HepG2 (cell line): ENCODE measurements around the gene LIPT2. TPM values are rescaled to one million over a fixed set of nuclear protein-coding genes. Genes with fewer than 3 reads are reported as not detected.
A peak's percentile ranks its signal among the peaks of the same experiment; 100 is the strongest.

ENCODE experiments used
- IKZF4 ChIP-seq: sonication (generic); formaldehyde crosslinking; IDR thresholded peaks from 2 replicates; pipeline ENCODE4 v1.5.1; 2020; ENCODE audit warnings: borderline replicate concordance, mild to moderate bottlenecking, low read depth, missing genetic modification reagents; ENCODE audit errors: not compliant biosample characterization
- KMT2A ChIP-seq: sonication (generic); formaldehyde crosslinking; IDR thresholded peaks from 2 replicates; pipeline ENCODE4 v1.4.0; 2020; ENCODE audit warnings: missing genetic modification reagents
- PITX1 ChIP-seq: sonication (generic); formaldehyde crosslinking; IDR thresholded peaks from 2 replicates; pipeline ENCODE4 v1.5.1; 2020; ENCODE audit warnings: mild to moderate bottlenecking, missing genetic modification reagents
- RARA ChIP-seq: IDR thresholded peaks from 2 replicates; pipeline ENCODE4 v1.6.1; 2016; ENCODE audit warnings: missing genetic modification reagents, missing compliant biosample characterization
- SETDB1 ChIP-seq: sonication (generic); formaldehyde crosslinking; IDR thresholded peaks from 2 replicates; pipeline ENCODE4 v1.5.1; 2020; ENCODE audit warnings: missing genetic modification reagents, mild to moderate bottlenecking, borderline replicate concordance
- U2AF2 ChIP-seq: fragments of 200-400 bp; formaldehyde crosslinking; IDR thresholded peaks from 2 replicates; pipeline ENCODE4 v1.6.1; 2017; ENCODE audit warnings: low read depth, mild to moderate bottlenecking, low read length
- ZFP36L1 ChIP-seq: sonication (generic); formaldehyde crosslinking; IDR thresholded peaks from 2 replicates; pipeline ENCODE4 v1.8.0; 2022; ENCODE audit warnings: mild to moderate bottlenecking, missing genetic modification reagents, moderate library complexity
- ZNF292 ChIP-seq: sonication (generic); formaldehyde crosslinking; IDR thresholded peaks from 2 replicates; pipeline ENCODE4 v1.8.1; 2022; ENCODE audit warnings: mild to moderate bottlenecking, low read depth, missing genetic modification reagents, borderline replicate concordance
- ZNF446 ChIP-seq: sonication (generic); formaldehyde crosslinking; IDR thresholded peaks from 2 replicates; pipeline ENCODE4 v1.5.0; 2020; ENCODE audit warnings: mild to moderate bottlenecking, missing genetic modification reagents
- polyA plus RNA-seq, 8 experiments: library from polyadenylated mRNA; depleted of rRNA in 3 of 8; stranded (reverse) in 7 of 8; unstranded in 1 of 8; fragments of >200 nt; fragmentation: Illumina TruSeq in 4 of 8; extraction: Trizol in 4 of 8; gene quantifications; 2 replicates each; pipeline versions ENCODE4 v1.2.1 to v1.2.3, GENCODE V29; 2011 to 2016; ENCODE audit warnings: low read depth in 4 of 8, missing spikeins in 1 of 8, mixed read lengths in 1 of 8; ENCODE audit not compliant: insufficient read depth in 1 of 8
- total RNA-seq, 5 experiments: library from RNA; depleted of rRNA; stranded (reverse); fragments of >200 nt; fragmentation: Illumina TruSeq; extraction: Trizol; gene quantifications; 2 replicates each; pipeline ENCODE4 v1.2.3, GENCODE V29; 2016; ENCODE audit warnings: low read depth in 1 of 5
- TF ChIP-seq, protein P1 (sequence below): sonication (generic); formaldehyde crosslinking; IDR thresholded peaks from 2 replicates; pipeline ENCODE4 v1.9.0; 2021; ENCODE audit warnings: mild to moderate bottlenecking, missing genetic modification reagents
- TF ChIP-seq, protein P2 (sequence below): sonication (generic); formaldehyde crosslinking; IDR thresholded peaks from 2 replicates; pipeline ENCODE4 v1.5.1; 2020; ENCODE audit warnings: missing genetic modification reagents, mild to moderate bottlenecking, borderline replicate concordance
- TF ChIP-seq, protein P3 (sequence below): sonication (generic); formaldehyde crosslinking; conservative IDR thresholded peaks from 2 replicates; pipeline ENCODE4 v1.4.0; 2020; ENCODE audit warnings: missing genetic modification reagents
- TF ChIP-seq, protein P4 (sequence below): IDR thresholded peaks from 2 replicates; pipeline ENCODE4 v1.4.0; 2020; ENCODE audit warnings: mild to moderate bottlenecking, missing genetic modification reagents

LIPT2 gene
- total and polyA plus RNA-seq, 2 of the 13 experiments (the other 11 are each of a cell fraction or from before 2014, with no cell fraction given), result 3.0 to 5.6 TPM

DNA sequence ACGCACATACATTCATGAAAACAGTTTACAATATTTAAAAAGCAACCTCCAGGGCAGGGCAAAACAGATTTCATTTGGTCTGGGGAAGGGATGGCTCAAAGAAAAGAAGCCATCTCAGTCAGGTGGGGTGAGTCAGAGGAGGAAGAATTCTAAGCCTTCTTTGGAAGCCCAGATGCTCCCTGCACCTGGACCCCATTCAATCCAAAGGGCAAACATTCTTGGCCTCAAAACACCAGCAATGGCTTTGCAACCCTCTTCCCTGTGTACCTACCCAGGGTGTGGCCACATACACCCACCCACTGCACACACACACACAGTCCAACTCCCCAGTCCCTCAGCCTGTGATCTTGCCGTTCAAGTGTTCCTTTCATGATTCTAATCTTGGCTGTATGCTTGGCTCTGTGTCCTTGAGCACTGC lies 28.2 kb downstream of the LIPT2 start (continued):
- TF ChIP-seq, protein P1, sequence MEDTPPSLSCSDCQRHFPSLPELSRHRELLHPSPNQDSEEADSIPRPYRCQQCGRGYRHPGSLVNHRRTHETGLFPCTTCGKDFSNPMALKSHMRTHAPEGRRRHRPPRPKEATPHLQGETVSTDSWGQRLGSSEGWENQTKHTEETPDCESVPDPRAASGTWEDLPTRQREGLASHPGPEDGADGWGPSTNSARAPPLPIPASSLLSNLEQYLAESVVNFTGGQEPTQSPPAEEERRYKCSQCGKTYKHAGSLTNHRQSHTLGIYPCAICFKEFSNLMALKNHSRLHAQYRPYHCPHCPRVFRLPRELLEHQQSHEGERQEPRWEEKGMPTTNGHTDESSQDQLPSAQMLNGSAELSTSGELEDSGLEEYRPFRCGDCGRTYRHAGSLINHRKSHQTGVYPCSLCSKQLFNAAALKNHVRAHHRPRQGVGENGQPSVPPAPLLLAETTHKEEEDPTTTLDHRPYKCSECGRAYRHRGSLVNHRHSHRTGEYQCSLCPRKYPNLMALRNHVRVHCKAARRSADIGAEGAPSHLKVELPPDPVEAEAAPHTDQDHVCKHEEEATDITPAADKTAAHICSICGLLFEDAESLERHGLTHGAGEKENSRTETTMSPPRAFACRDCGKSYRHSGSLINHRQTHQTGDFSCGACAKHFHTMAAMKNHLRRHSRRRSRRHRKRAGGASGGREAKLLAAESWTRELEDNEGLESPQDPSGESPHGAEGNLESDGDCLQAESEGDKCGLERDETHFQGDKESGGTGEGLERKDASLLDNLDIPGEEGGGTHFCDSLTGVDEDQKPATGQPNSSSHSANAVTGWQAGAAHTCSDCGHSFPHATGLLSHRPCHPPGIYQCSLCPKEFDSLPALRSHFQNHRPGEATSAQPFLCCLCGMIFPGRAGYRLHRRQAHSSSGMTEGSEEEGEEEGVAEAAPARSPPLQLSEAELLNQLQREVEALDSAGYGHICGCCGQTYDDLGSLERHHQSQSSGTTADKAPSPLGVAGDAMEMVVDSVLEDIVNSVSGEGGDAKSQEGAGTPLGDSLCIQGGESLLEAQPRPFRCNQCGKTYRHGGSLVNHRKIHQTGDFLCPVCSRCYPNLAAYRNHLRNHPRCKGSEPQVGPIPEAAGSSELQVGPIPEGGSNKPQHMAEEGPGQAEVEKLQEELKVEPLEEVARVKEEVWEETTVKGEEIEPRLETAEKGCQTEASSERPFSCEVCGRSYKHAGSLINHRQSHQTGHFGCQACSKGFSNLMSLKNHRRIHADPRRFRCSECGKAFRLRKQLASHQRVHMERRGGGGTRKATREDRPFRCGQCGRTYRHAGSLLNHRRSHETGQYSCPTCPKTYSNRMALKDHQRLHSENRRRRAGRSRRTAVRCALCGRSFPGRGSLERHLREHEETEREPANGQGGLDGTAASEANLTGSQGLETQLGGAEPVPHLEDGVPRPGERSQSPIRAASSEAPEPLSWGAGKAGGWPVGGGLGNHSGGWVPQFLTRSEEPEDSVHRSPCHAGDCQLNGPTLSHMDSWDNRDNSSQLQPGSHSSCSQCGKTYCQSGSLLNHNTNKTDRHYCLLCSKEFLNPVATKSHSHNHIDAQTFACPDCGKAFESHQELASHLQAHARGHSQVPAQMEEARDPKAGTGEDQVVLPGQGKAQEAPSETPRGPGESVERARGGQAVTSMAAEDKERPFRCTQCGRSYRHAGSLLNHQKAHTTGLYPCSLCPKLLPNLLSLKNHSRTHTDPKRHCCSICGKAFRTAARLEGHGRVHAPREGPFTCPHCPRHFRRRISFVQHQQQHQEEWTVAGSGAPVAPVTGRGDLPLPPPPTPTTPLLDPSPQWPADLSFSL (CRISPR knock-in tag), result no peak
- no peak for TF ChIP-seq SETDB1 (CRISPR knock-in tag)
- TF ChIP-seq IKZF4 (CRISPR knock-in tag), result no peak
- TF ChIP-seq ZFP36L1 (CRISPR knock-in tag), result no peak
- TF ChIP-seq, protein P2, sequence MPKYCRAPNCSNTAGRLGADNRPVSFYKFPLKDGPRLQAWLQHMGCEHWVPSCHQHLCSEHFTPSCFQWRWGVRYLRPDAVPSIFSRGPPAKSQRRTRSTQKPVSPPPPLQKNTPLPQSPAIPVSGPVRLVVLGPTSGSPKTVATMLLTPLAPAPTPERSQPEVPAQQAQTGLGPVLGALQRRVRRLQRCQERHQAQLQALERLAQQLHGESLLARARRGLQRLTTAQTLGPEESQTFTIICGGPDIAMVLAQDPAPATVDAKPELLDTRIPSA (CRISPR knock-in tag), result no peak
- no peak for TF ChIP-seq ZNF292 (CRISPR knock-in tag)
- TF ChIP-seq, protein P3, sequence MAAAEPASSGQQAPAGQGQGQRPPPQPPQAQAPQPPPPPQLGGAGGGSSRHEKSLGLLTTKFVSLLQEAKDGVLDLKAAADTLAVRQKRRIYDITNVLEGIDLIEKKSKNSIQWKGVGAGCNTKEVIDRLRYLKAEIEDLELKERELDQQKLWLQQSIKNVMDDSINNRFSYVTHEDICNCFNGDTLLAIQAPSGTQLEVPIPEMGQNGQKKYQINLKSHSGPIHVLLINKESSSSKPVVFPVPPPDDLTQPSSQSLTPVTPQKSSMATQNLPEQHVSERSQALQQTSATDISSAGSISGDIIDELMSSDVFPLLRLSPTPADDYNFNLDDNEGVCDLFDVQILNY, result no peak
- no peak for TF ChIP-seq ZNF446 (CRISPR knock-in tag)
- no peak for TF ChIP-seq KMT2A (CRISPR knock-in tag)
- TF ChIP-seq RARA (CRISPR knock-in tag), result peak; percentile 43; the same call in 1 of the 2 replicates
- TF ChIP-seq, protein P4, sequence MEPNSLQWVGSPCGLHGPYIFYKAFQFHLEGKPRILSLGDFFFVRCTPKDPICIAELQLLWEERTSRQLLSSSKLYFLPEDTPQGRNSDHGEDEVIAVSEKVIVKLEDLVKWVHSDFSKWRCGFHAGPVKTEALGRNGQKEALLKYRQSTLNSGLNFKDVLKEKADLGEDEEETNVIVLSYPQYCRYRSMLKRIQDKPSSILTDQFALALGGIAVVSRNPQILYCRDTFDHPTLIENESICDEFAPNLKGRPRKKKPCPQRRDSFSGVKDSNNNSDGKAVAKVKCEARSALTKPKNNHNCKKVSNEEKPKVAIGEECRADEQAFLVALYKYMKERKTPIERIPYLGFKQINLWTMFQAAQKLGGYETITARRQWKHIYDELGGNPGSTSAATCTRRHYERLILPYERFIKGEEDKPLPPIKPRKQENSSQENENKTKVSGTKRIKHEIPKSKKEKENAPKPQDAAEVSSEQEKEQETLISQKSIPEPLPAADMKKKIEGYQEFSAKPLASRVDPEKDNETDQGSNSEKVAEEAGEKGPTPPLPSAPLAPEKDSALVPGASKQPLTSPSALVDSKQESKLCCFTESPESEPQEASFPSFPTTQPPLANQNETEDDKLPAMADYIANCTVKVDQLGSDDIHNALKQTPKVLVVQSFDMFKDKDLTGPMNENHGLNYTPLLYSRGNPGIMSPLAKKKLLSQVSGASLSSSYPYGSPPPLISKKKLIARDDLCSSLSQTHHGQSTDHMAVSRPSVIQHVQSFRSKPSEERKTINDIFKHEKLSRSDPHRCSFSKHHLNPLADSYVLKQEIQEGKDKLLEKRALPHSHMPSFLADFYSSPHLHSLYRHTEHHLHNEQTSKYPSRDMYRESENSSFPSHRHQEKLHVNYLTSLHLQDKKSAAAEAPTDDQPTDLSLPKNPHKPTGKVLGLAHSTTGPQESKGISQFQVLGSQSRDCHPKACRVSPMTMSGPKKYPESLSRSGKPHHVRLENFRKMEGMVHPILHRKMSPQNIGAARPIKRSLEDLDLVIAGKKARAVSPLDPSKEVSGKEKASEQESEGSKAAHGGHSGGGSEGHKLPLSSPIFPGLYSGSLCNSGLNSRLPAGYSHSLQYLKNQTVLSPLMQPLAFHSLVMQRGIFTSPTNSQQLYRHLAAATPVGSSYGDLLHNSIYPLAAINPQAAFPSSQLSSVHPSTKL (CRISPR knock-in tag), result peak; percentile 68; the same call in 1 of the 2 replicates
- no peak for TF ChIP-seq U2AF2
- TF ChIP-seq PITX1, result no peak
